Activated CD4-positive, alpha-beta T cell treated with anti-CD3 and anti-CD28 coated beads, Interleukin-2, Interleukin-4, amounts not matched to agents 100 ng/mL and 50 ng/mL, durations not matched to agents 16 hours and 8 hours (primary cell): Measurements from ENCODE around the gene RPS8.
"Not testable (repeated sequence)": the region's sequence is repeated elsewhere in the genome, so short reads cannot be mapped to it uniquely, and the experiment has no call there.

Experiments
- DNase-seq: peaks from one replicate; pipeline ENCODE4 v3.0.0-alpha.2; 2020; ENCODE audit warnings: low spot score

Gene RPS8

DNA sequence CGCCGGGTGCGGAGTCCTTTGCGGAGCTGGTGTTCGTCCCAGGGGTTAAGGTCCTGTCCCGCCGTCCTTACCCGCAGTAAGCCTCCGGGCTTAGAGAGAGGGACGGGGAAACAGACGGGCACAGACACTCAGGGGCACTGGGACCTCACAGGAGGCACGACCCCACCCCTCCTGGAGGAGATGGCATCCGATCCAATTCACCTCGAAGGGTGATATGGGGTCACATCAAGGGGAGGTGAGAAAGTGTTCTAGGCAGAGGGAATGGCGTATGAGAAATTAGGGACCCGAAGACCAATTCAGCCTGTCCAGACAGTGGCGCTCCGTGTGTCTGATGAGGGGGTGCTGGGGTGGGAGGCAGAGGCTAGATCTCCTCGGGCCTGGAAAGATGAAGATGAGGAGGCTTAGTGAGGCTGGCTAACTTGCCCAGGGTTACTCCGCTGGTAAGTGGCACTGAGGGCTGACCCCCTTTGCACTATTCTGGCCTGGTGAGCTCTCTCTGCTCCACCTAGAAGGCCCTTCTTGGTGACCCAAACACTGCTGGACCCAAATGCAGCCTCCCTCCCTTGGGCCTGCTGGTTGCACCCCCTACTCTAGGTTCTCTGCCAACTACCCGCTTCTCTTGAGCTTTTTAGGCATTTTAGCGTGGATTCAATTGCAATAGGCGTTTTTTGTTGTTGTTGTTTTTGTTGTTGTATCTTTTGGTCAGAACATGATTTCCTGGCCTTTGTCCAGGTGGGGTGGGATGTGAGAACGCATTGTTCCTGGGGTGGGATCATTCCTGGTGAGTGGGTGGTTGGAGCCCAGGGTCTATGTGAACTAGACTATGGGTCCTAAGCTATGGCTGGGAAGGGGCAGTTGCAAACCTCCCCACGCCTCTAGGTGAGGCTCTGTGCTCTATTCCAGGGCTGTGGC, 45.2 kb downstream of the RPS8 start:
- DNase-seq, result no peak

DNA sequence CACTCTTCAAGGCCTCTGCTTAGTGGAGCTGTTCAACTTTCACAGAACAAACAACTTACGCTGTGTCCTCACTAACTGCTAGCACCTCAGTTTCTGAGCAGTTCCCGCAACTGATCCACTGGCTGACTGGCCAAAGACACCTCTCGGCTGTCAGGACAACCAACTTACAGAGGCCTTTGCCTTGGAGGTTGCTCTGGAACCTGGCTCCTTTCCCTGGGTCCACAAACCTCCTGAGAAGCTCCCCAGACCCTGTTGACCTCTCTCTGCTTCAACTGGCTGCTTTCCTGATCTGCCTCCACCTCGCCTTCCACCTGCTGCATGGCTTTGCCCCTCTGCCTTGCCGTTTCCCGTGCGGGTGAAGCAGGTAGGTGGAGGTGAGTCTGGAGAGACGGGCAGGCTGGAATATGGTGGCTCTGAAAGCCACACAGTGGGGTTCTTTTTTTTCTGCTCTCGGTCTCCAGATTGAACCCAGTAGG, 45.9 kb downstream of the RPS8 start:
- no peak for DNase-seq

DNA sequence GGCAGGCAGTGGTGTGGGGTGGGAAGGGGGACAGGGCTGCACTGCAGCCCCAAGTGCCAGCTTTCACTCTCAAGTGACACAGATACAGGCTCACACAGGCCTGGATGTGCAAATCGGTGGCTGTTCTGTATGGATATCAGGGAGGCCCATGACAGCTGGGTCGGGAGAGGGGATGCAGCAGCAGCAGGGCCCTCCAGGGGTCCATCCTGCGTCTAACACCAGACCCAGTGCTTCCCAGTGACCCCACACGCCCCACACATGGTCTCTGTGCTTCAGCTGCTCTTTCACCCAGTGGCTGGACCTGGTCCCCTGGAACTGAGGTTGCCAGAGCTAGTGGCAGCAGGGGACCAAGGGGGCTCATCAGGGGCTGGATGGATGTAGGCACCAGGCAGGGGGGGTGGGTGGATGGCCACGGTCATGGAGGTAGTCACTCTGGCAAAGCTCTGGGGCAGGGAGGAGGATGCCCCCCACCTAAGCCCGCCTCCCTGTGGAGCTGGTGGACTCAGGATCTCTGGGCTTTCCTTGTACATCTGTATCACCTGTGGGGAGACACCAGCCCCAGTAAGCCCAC, 46.9 kb downstream of the RPS8 start:
- no peak for DNase-seq

DNA sequence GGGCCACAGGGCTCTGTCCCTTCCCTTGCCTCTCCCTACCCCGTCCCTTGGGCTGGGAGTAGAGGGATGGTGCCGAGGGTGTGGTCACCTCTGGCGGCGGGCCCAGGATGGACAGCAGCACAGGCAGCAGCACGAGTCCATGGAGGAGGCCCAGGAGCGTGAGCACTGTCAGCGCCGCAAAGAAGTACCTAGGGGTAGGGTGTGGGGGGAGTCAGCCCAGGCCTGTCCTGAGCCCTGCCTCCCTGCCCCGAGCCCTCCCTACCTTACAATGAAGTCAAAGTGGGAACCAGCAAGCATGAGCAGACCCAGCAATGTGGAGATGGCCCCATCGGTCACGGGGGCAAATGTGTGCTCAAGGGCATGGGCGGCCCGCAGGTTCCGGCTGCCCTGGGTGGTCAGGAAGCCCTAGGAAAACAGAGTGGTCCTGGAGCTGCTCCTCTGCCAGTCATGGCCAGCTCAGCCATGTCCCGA, 47.7 kb downstream of the RPS8 start:
- DNase-seq, result no peak

DNA sequence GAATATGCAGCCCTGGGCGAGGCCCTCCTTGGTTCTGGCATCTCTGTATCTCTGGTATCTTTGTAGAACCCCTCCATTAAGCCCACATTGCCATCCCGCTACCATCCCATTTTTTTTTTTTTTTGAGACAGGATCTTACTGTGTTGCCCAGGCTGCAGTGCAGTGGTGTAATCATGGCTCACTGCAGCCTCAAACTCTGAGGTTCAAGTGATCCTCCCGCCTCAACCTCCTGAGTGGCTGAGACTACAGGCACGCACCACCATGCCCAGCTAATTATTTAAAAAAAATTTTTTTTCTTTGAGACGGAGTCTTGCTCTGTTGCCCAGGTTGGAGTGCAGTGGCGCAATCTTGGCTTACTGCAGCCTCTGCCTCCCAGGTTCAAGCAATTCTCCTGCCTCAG, 49.1 kb downstream of the RPS8 start:
- DNase-seq, result not testable (repeated sequence)

DNA sequence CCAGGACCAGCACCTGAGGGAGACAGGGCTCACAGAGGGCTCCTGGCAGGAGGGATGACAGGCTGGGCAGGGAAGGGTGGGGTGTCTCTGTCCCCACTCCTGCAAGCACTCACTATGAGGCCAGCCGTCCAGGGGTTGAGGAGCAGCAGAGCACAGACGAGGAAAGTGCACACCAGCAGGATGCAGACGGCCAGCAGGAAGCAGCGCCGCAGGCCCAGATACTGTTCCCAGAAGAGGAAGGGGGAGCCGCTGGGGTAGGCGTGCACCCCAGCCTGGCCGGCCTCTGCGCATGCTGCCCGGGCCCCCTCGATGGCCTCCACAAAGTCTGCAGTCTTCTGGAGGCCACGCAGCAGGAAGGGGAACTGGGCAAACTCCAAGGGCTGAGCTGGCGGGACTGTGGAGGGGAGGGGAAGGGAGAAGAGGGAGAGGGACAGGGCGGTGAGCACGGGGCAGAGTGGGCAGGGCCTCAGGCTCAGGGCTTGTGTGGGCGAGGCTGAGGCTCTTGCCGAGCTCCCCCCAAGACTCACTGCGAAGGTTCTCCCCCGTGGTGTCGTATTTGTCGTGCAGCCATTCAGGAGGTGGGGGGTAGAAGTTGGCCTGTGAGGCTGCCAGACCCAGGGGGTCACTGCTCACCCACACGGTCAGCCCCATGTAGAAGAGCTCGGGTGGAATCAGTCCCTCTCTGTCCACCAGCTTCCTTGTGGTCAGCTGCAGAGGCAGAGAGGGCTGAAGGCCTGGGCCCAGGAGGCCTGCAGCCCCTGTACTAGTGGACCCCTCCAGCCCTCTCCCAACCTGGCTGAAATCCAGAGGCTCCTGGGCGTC, 51.2 kb downstream of the RPS8 start:
- no peak for DNase-seq

DNA sequence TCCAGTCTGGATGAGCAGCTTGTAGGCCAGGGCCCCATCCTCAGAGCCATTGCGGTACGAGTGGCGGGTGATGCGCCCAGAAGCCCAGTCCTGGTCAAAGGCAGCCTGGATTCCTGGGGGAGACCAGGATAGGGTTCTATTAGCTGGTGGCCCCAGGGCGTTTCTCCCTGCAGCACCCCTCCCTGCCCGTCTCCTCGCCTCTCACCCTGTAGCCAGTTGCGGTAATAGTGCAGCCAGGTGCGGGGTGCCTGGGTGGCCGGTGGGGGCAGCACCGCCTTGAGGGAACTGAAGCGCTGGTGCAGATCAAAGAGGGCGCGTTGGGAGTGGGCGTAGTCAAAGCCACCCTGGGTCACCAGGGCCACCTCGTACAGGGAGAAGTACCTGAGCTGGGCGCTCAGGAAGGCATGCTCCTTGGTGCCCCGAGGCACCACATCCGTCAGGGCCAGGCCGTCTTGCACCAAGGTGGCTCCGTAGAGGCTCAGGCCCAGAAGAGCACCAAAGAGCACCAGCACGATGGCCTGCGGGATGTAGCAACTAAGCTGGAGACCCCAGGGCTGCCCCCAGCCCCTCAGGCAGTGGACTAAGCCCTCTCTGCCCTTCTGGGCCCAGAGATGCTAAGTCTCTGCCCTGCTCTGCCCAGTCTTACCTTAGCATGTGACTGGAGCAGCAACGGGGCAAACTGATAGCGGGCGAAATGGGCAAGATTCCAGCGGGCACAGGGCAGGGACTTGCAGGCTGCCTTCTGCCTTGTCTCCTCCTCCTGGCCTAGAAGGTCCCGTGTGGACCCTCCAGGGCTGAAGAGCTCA, 52.1 kb downstream of the RPS8 start:
- no peak for DNase-seq

DNA sequence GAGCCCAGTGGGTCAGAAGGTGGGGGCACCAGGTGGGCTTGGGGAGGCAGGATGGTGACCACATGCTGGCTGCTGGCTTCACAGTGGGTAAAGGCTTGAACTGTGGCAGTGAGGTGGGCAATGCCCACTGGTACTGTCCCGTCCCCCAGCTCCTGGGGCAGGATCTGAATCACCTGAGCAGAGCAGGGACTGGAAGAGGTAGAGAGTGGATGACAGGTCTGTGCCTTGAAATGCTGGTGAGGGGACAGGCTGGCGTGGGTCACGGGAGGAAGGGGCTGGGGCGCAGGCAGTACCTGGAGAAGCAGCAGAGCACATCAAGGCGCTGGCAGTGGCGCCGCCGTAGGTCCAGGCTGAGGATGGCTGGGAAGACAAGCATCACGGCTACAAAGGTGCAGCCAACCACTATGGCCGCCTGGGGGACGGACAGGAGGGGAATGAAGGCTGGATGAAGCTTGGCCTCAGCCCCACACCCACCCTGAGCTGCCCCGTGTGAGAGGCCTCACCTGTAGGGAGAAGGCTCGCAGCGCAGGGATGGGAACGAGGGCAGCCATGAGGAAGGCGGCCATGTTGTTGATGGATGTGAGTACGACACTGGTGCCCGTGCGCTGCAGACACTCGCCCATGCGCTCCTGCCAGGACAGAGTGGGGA, 52.8 kb downstream of the RPS8 start:
- no peak for DNase-seq
